Colonic mucosa (tissue), 4 donors: Measurements from ENCODE around the gene CYP51A1. TPM values are rescaled to one million over a fixed set of nuclear protein-coding genes. Genes with fewer than 3 reads are reported as not detected.
"Not testable (repeated sequence)": the region's sequence is repeated elsewhere in the genome, so short reads cannot be mapped to it uniquely, and the experiment has no call there.

Source experiments
- DNase-seq: peaks from one replicate; pipeline ENCODE4 v3.0.0-alpha.2; 2020
- H3K27ac ChIP-seq: fragments of 200-600 bp; one replicate; pipeline ENCODE4 v1.8.0; 2021
- H3K27me3 ChIP-seq: fragments of 200-600 bp; one replicate; pipeline ENCODE4 v1.8.0; 2021
- H3K36me3 ChIP-seq: fragments of 200-600 bp; one replicate; pipeline ENCODE4 v1.8.0; 2021
- H3K4me1 ChIP-seq: fragments of 200-600 bp; one replicate; pipeline ENCODE4 v1.8.0; 2021; ENCODE audit warnings: mild to moderate bottlenecking
- H3K4me3 ChIP-seq: fragments of 200-600 bp; one replicate; pipeline ENCODE4 v1.8.0; 2021
- H3K9ac ChIP-seq, 2 donors: one replicate each; pipeline ENCODE4 v1.7.0; 2013; ENCODE audit warnings: control low read depth in 2 of 2, low read depth in 2 of 2, low read length in 2 of 2
- H3K9me3 ChIP-seq: fragments of 200-600 bp; one replicate; pipeline ENCODE4 v1.8.0; 2021
- intact Hi-C: fragments of 100-400 bp; cut with DNase I; formaldehyde crosslinking; loops from one replicate; pipeline ENCODE4 v1.14.1; 2022
- total RNA-seq, 2 donors: library from RNA; stranded (reverse); fragmentation: NEBNext Ultra II Directional in 1 of 2; extraction: Animal tissue kit (Norgen Biotek cat#: 25700) in 1 of 2; gene quantifications; one replicate each; pipeline ENCODE4 v1.2.1, GENCODE V29; 2021
- TF ChIP-seq, protein P1 (sequence below): fragments of 200-600 bp; IDR thresholded peaks from one replicate; pipeline ENCODE4 v1.8.0; 2022; ENCODE audit warnings: antibody characterized with exemption, mild to moderate bottlenecking
- donor health status: healthy.
- donor health status: DM: no; HTN: no; CAD: no.
- donor health status: DM: no; HTN: no; CAD: no.

The CYP51A1 gene
- total RNA-seq, 2 donors from 2014 or later: 125 to 322 TPM

- TF ChIP-seq, protein P1, sequence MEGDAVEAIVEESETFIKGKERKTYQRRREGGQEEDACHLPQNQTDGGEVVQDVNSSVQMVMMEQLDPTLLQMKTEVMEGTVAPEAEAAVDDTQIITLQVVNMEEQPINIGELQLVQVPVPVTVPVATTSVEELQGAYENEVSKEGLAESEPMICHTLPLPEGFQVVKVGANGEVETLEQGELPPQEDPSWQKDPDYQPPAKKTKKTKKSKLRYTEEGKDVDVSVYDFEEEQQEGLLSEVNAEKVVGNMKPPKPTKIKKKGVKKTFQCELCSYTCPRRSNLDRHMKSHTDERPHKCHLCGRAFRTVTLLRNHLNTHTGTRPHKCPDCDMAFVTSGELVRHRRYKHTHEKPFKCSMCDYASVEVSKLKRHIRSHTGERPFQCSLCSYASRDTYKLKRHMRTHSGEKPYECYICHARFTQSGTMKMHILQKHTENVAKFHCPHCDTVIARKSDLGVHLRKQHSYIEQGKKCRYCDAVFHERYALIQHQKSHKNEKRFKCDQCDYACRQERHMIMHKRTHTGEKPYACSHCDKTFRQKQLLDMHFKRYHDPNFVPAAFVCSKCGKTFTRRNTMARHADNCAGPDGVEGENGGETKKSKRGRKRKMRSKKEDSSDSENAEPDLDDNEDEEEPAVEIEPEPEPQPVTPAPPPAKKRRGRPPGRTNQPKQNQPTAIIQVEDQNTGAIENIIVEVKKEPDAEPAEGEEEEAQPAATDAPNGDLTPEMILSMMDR: no peak
- Histone ChIP-seq H3K9me3 (no peaks in the 10 kb centered on the region), H3K27ac (no peak overlapping the region), H3K9ac (no peak overlapping the region), H3K36me3 (peaks cover 9% of the 10 kb centered on the region), H3K27me3 (no peaks in the 10 kb centered on the region), H3K4me3 (no peak overlapping the region), H3K4me1 (no peaks in the 10 kb centered on the region)
- DNase-seq: no peak
- intact Hi-C loops: loop anchor here (10.0 kb wide), 2 partner anchors 77 to 143 kb away; no protein-coding TSS in a partner anchor
Observed at GRCh38 chr7:92092210-92092609, 42.1 kb downstream of the CYP51A1 start.

DNA sequence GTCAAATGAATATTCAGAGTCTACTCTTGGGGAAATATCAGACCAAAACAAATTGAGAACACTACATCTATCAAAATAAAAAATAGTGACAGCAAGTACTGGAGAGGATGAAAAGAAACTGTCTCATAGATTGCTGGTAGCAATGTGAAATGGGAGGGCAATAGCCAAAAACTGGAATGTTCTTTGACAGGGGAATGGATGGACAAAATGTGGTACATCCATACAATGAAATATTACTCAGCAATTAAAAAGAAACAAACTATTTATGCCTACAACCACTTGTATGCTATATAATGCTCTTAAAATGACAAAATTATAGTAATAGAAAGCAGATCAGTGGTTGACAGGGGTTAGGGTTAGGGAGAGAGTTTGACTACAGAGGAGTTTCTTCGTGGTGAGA, 46.0 kb downstream of the CYP51A1 start:
- intact Hi-C loops: no loop called here
- H3K4me3 ChIP-seq: no peak overlapping the region
- no peaks in the 10 kb centered on the region for H3K9me3 ChIP-seq
- H3K9ac ChIP-seq: no peak overlapping the region
- H3K4me1 ChIP-seq: no peaks in the 10 kb centered on the region
- TF ChIP-seq, protein P1: no peak
- H3K36me3 ChIP-seq: peaks cover 15% of the 10 kb centered on the region
- DNase-seq: no peak
- no peak overlapping the region for H3K27ac ChIP-seq
- no peaks in the 10 kb centered on the region for H3K27me3 ChIP-seq

DNA sequence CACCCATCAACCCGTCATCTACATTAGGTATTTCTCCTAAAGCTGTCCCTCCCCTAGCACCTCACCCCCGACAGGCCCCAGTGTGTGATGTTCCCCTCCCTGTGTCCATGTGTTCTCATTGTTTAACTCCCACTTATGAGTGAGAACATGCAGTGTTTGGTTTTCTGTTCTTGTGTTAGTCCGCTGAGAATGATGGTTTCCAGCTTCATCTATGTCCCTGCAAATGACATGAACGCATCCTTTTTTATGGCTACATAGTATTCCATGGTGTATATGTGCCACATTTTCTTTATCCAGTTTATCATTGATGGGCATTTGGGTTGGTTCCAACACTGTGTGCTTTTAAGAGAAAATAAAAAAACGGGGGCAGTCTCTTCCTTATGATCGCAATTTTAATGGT, 50.4 kb downstream of the CYP51A1 start:
- H3K36me3 ChIP-seq, H3K27ac ChIP-seq, H3K4me3 ChIP-seq, H3K9me3 ChIP-seq, H3K4me1 ChIP-seq, intact Hi-C loops, H3K27me3 ChIP-seq, DNase-seq, H3K9ac ChIP-seq: not testable (repeated sequence)

DNA sequence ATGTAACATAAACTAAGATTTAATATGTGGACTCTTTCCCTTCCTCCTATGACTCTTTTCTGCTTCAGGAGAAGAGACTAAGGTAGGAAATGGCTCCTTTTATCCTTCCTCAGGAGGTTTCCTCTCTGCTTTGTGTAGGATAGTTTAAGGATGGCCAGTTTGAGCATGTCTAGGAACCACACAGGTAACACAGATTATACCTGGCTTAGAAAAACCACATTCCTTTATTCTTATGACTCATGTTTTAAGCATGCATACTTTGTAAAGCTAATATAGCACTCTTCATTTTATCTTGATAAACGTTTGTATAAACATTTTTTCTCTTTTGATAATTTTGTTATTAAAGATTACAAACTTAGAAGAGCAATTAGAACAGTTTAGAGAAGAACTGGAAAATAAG, 57.8 kb downstream of the CYP51A1 start:
- Histone ChIP-seq H3K9ac (no peak overlapping the region), H3K36me3 (no peaks in the 10 kb centered on the region), H3K9me3 (no peaks in the 10 kb centered on the region), H3K27me3 (no peaks in the 10 kb centered on the region), H3K4me3 (no peak overlapping the region), H3K4me1 (no peaks in the 10 kb centered on the region), H3K27ac (no peak overlapping the region)
- intact Hi-C loops: no loop called here
- DNase-seq: no peak
- TF ChIP-seq, protein P1: no peak

DNA sequence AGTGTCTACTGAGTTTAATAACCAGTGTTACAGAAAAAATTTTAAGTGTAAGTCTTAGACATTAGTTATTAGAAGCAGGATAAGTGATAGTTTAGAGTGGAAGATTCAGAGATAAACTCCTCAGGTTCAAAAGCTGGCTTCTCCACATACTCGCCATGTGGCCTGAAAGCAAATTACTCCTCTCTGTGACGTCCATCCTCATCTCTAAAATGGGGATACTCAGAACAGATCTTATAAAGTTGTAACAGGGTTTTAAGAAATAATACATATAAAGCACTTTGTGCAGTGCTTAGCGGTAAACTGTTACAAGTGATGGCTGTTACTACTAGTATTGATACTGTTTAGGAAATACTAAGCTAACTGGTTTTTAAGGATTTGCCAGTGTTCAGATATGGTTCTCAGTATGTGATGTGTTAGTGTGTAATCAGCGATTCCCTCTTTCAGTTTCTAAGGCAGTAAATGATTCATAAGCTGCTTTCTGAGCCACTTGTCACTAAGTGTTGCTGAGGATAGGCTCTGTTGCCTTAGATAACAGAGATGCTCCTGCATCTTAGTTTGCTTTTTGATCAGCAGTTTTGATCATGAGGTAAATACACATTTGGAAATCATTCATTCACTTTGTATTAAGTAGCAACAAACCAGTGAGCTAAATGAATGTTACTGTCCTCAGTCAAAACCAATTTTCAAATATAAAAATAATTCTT, 58.7 kb downstream of the CYP51A1 start:
- Histone ChIP-seq H3K4me3 (no peak overlapping the region), H3K27ac (no peak overlapping the region), H3K9me3 (no peaks in the 10 kb centered on the region), H3K4me1 (no peaks in the 10 kb centered on the region), H3K9ac (no peak overlapping the region), H3K36me3 (no peaks in the 10 kb centered on the region), H3K27me3 (no peaks in the 10 kb centered on the region)
- intact Hi-C loops: no loop called here
- TF ChIP-seq, protein P1: no peak
- DNase-seq: no peak

GRCh38 chr7:92072708-92073107, 61.6 kb downstream of the CYP51A1 start:
- H3K9me3 ChIP-seq: no peaks in the 10 kb centered on the region
- no peak overlapping the region for H3K4me3 ChIP-seq
- intact Hi-C loops: no loop called here
- H3K27me3 ChIP-seq: no peaks in the 10 kb centered on the region
- no peaks in the 10 kb centered on the region for H3K36me3 ChIP-seq
- H3K4me1 ChIP-seq: no peaks in the 10 kb centered on the region
- no peak overlapping the region for H3K9ac ChIP-seq
- no peak overlapping the region for H3K27ac ChIP-seq
- TF ChIP-seq, protein P1: no peak
- no peak for DNase-seq
